Amniotic epithelial cell (primary cell): ENCODE data around the gene SPIN2B.

ENCODE experiments used
- DNase-seq: peaks from one replicate; pipeline ENCODE4 v3.0.0-alpha.2; 2010; ENCODE audit warnings: low read depth

Gene SPIN2B

GRCh38 chrX:57070185-57070984, 51.0 kb downstream of the SPIN2B start:
- no peak for DNase-seq
